ENCODE measurements around the gene PHF21B.
"Not testable (repeated sequence)": the region's sequence is repeated elsewhere in the genome, so short reads cannot be mapped to it uniquely, and the experiment has no call there.

The PHF21B gene

GRCh38 chr22:44855855-44856254 lies 153.9 kb downstream of the PHF21B start:
- no peak for TF ChIP-seq CTCF (IDR thresholded peaks at IDR 0.05; ENCODE audit: low read length)
- TF ChIP-seq EZH2 (IDR thresholded peaks at IDR 0.05; ENCODE audit: borderline replicate concordance, low read length) = no peak
- Histone ChIP-seq H3F3A (ENCODE audit: insufficient read depth, low read length) (no peaks in the 10 kb centered on the region), H3K4me1 (ENCODE audit: insufficient read depth, low read length, severe bottlenecking) (no peaks in the 10 kb centered on the region)

GRCh38 chr22:44854641-44855040 lies 155.2 kb downstream of the PHF21B start:
- H3F3A ChIP-seq (ENCODE audit: insufficient read depth, low read length); H2AFZ ChIP-seq (ENCODE audit: low read length); H3K9me3 ChIP-seq (ENCODE audit: low read length); H3K9me2 ChIP-seq (ENCODE audit: low read depth, low read length); H3K4me1 ChIP-seq (ENCODE audit: insufficient read depth, low read length, severe bottlenecking); H3K9ac ChIP-seq (ENCODE audit: low read length); H3K4me3 ChIP-seq (ENCODE audit: low read depth, low read length, poor library complexity, severe bottlenecking); H3K79me2 ChIP-seq (ENCODE audit: insufficient read depth, low read length); H3K27ac ChIP-seq (ENCODE audit: low read depth, low read length, poor library complexity, severe bottlenecking); H3K4me2 ChIP-seq (ENCODE audit: low read length); H3K27me3 ChIP-seq (ENCODE audit: insufficient read depth, low read length); H4K20me1 ChIP-seq (ENCODE audit: insufficient read depth, low read length); H3K36me3 ChIP-seq (ENCODE audit: insufficient read depth, low read length): not testable (repeated sequence)

More at GRCh38 chr22:44855855-44856254, 153.9 kb downstream of the PHF21B start:
- Histone ChIP-seq H3K9me3 (ENCODE audit: low read length) (no peaks in the 10 kb centered on the region), H3K9ac (ENCODE audit: low read length) (no peak overlapping the region), H3K4me3 (ENCODE audit: low read depth, low read length, poor library complexity, severe bottlenecking) (no peak overlapping the region), H3K27me3 (ENCODE audit: insufficient read depth, low read length) (peaks cover 3% of the 10 kb centered on the region; the same call in 1 of the 2 replicates), H3K27ac (ENCODE audit: low read depth, low read length, poor library complexity, severe bottlenecking) (no peak overlapping the region), H3K9me2 (ENCODE audit: low read depth, low read length) (no peaks in the 10 kb centered on the region), H4K20me1 (ENCODE audit: insufficient read depth, low read length) (no peaks in the 10 kb centered on the region), H3K4me2 (ENCODE audit: low read length) (no peak overlapping the region), H2AFZ (ENCODE audit: low read length) (no peak overlapping the region), H3K36me3 (ENCODE audit: insufficient read depth, low read length) (no peaks in the 10 kb centered on the region), H3K79me2 (ENCODE audit: insufficient read depth, low read length) (no peaks in the 10 kb centered on the region)

GRCh38 chr22:44850946-44851345 lies 158.9 kb downstream of the PHF21B start:
- H3K79me2 ChIP-seq (ENCODE audit: insufficient read depth, low read length) = no peaks in the 10 kb centered on the region

More at GRCh38 chr22:44850946-44851345, 158.9 kb downstream of the PHF21B start:
- H3K4me3 ChIP-seq (ENCODE audit: low read depth, low read length, poor library complexity, severe bottlenecking) = no peak overlapping the region
- no peaks in the 10 kb centered on the region for H3K9me2 ChIP-seq (ENCODE audit: low read depth, low read length)
- no peaks in the 10 kb centered on the region for H4K20me1 ChIP-seq (ENCODE audit: insufficient read depth, low read length)
- H3K9ac ChIP-seq (ENCODE audit: low read length) = no peak overlapping the region
- no peak overlapping the region for H3K27ac ChIP-seq (ENCODE audit: low read depth, low read length, poor library complexity, severe bottlenecking)
- no peaks in the 10 kb centered on the region for H3K36me3 ChIP-seq (ENCODE audit: insufficient read depth, low read length)
- no peak overlapping the region for H3K4me2 ChIP-seq (ENCODE audit: low read length)
- no peak overlapping the region for H2AFZ ChIP-seq (ENCODE audit: low read length)
- H3K9me3 ChIP-seq (ENCODE audit: low read length) = no peaks in the 10 kb centered on the region
- no peaks in the 10 kb centered on the region for H3F3A ChIP-seq (ENCODE audit: insufficient read depth, low read length)
- H3K27me3 ChIP-seq (ENCODE audit: insufficient read depth, low read length) = peaks cover 5% of the 10 kb centered on the region; the same call in 1 of the 2 replicates
- no peak for TF ChIP-seq CTCF (IDR thresholded peaks at IDR 0.05; ENCODE audit: low read length)
- TF ChIP-seq EZH2 (IDR thresholded peaks at IDR 0.05; ENCODE audit: borderline replicate concordance, low read length) = no peak
- no peaks in the 10 kb centered on the region for H3K4me1 ChIP-seq (ENCODE audit: insufficient read depth, low read length, severe bottlenecking)
